ENCODE measurements around the gene CLDN9.

GRCh38 chr16:2979669-2980226, 33.0 kb upstream of the CLDN9 start:
- TF ChIP-seq CTCF (IDR thresholded peaks at IDR 0.05) (no peak), POLR2A (IDR thresholded peaks at IDR 0.05) (no peak)

Measured in sigmoid colon (tissue), 3 donors.